GM21447 (cell line): ENCODE data around the gene GPS1.

Experiments used
- ATAC-seq: cut with Tn5 transposase; IDR thresholded peaks from one replicate; pipeline ENCODE4 v1.9.1; 2021; ENCODE audit not compliant: unreplicated experiment

GPS1 gene

GRCh38 chr17:82076018-82076784 lies 24.5 kb downstream of the GPS1 start:
- no peak for ATAC-seq

GRCh38 chr17:82076785-82077591 lies 25.3 kb downstream of the GPS1 start:
- no peak for ATAC-seq

- ATAC-seq: no peak
These were observed 26.1 kb downstream of the GPS1 start for GRCh38 chr17:82077617-82078358.

GRCh38 chr17:82078433-82078832 lies 26.7 kb downstream of the GPS1 start:
- ATAC-seq: no peak

- no peak for ATAC-seq
These were observed 27.4 kb downstream of the GPS1 start for GRCh38 chr17:82079001-82079677.

GRCh38 chr17:82080048-82080788 lies 28.5 kb downstream of the GPS1 start:
- ATAC-seq: no peak

- ATAC-seq: no peak
These were observed 29.2 kb downstream of the GPS1 start for GRCh38 chr17:82080789-82081464.

GRCh38 chr17:82081546-82081945 lies 29.8 kb downstream of the GPS1 start:
- ATAC-seq: no peak

- ATAC-seq: no peak
These were observed 30.3 kb downstream of the GPS1 start for GRCh38 chr17:82081966-82082365.

GRCh38 chr17:82082456-82082855 lies 30.8 kb downstream of the GPS1 start:
- ATAC-seq: no peak

GRCh38 chr17:82083009-82083408 lies 31.3 kb downstream of the GPS1 start:
- ATAC-seq: no peak

GRCh38 chr17:82083533-82084359 lies 32.0 kb downstream of the GPS1 start:
- ATAC-seq: no peak

GRCh38 chr17:82084373-82085030 lies 32.8 kb downstream of the GPS1 start:
- ATAC-seq: no peak

GRCh38 chr17:82085031-82085861 lies 33.5 kb downstream of the GPS1 start:
- ATAC-seq: no peak

GRCh38 chr17:82085931-82086764 lies 34.5 kb downstream of the GPS1 start:
- ATAC-seq: no peak
